EL (cell line): ENCODE measurements around the gene OR2V2.

ENCODE experiments used
- DNase-seq: peaks from one replicate; pipeline ENCODE4 v3.0.0-alpha.2; 2016

Gene OR2V2

DNA sequence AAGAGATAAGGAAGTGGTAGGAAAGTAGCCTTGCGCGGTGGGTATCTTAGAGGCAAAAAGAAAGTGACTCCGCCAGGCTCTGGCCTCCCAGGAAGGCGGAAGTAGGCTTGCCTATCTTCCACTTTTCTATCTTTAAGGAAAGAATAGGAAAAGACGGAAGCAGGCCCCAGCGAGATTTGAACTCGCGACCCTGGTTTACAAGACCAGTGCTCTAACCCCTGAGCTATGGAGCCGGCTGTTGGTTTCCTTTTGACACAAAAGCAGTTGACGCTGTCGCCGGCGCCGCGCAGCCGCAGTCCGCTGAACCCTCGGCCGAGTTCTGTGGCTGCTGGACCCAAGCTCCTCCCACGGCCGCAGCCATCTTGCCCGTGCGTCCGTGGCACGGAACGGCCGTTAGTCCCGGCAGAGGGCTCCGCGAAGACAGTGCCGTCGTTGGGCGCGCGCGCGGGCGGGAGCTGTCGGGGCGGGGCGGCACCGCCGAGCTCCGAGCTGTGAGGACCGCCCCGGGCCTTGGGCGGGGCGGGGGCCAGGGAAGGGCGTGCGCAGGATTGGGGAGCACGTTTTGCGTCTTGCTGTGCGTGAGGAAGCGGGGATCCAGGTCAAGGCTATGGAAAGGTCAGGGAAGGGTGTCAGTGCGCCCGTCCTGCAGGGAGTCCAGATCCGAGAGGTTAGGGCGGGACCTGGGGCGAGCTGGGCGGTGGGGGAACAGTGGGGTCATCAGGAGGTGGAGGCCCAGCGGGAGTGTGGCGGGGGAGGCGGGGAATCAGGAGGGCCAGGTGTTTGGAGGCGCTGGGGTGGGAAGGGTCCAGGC lies 44.3 kb downstream of the OR2V2 start:
- peak; percentile 97 for DNase-seq

- no peak for DNase-seq
These were observed 45.1 kb downstream of the OR2V2 start for GRCh38 chr5:181192337-181193046.

- DNase-seq, result no peak
These were observed 46.3 kb downstream of the OR2V2 start for GRCh38 chr5:181193656-181194055.

GRCh38 chr5:181194489-181195248 lies 47.3 kb downstream of the OR2V2 start:
- DNase-seq, result no peak

DNA sequence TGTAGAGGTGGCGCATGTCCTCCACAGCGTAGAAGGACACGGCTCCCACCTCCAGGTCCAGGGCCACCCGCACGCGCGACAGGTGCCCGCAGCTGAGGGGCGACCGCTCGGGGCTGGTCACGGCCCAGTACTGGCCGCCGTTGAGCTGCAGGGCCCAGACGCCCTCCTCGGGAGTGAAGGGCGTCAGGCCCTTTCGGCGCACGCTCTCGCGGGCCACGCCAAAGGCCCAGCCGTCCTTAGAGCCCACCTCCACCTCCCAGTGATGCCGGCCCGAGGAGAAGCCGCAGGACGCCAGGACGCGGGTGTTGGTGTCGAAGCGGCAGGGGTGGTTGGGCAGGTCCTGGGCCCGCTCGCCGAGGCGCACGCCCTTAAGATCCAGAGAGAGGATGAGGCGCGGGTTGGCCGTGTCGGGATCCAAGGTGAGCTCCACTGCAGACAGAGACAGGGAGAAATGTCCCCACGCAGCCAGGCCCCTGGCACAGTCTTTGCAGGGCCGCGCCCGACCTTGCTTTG lies 47.9 kb downstream of the OR2V2 start:
- DNase-seq, result no peak

DNA sequence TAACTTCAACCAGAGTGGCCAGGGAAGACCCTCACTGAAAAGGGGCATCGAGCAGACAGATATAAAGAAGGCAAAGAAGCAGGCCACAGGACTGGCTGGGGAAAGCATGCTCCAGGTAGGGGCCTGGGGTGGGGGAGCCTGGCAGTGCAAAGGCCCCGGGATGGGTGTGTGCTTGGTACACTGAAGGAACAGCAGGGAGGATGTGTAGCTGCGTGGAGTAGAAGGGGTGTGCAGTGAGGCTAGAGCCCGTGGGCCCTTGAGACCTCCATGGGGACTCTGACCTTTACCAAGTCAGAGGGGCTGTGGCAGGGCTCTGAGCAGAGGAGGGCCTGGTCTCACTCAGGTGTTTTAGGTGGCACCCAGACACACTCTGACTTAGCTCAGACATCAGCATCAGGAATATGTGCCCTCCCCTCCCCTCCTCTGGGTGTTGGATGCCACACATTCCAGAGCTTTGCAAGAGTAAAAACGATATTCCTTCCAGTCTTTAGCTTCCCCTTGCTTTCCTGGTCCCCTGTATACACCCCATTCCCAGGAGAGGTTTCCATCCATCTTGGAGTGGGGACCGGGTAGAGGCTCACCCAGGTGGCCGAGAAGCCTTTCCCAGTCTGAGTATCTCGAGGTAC lies 50.1 kb downstream of the OR2V2 start:
- DNase-seq, result peak; percentile 22

DNA sequence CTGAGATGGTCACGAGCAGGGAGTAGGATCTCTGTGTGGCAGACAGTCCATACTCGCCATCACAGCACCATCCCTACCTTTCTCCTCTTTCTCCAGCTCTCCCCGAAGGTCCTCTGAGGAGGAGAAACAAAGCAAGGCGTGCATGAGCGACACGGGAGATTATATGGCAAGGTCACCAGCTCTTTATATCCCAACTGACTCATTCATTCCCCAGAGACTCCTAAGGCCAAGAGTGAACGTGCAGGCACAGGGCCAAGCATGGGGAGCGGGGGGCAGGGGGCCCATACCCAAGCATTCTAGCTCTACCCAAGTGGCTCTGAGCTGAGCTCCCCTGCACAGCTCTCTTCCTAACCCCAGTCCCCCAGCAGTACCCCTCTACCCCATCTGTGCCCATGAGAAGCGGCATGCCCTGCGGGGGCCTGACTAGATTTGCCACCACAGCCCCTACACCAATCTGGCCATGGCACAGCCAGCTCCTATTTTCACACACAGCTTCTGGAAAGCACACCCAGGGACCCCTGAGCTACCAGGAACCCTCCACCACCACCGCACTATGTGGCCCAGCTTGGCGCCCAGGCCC lies 50.8 kb downstream of the OR2V2 start:
- DNase-seq, result no peak

DNA sequence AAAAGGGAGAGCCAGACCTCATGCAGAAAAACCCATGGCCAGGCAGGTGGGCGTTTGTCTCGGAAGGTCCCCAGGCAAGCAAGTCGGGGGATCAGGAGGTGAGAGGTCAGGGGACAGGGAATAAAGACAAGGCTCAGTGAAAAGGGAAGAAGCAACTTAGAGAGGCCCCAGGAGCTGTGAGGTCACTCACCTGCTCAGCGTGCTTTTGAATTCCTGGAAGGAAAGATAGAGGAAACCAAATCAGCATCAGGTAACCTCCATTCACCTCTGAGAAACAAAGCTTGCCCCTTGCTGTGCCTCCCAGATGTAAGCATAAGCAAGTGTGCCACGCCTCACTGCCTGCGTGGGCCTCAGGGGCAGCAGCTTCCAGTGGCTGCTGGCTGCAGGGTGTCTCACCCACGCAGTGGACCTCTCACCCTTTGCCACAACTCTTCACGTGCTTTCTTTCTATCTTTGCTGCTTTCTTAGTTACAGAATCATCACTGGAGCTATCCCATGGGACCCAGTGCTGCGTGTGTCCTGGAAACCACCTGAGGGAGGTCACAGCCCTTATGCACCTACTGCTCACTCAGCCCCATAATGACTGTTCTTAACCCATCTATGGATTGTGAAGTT lies 51.6 kb downstream of the OR2V2 start:
- no peak for DNase-seq

- no peak for DNase-seq
These were observed 52.7 kb downstream of the OR2V2 start for GRCh38 chr5:181199881-181200638.

DNA sequence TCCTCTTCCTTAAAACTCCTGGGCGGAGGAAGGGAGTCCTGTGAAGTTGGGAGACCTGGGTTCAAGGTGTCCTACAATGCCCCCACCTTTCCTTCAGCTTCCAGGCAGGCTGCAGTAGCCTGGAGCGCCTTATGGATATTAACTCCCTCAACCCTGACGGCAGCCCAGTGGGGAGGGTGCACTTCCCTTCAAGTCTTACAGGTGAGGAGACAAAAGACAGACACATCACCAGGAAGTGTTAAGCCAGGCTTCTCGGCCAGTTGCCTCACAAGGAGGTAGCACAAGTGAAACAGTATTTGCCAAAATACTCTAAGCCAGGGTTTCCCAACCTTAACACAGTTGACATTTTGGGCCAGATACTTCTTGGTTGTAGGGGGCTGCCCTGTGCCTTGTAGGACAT lies 53.4 kb downstream of the OR2V2 start:
- DNase-seq, result no peak

DNA sequence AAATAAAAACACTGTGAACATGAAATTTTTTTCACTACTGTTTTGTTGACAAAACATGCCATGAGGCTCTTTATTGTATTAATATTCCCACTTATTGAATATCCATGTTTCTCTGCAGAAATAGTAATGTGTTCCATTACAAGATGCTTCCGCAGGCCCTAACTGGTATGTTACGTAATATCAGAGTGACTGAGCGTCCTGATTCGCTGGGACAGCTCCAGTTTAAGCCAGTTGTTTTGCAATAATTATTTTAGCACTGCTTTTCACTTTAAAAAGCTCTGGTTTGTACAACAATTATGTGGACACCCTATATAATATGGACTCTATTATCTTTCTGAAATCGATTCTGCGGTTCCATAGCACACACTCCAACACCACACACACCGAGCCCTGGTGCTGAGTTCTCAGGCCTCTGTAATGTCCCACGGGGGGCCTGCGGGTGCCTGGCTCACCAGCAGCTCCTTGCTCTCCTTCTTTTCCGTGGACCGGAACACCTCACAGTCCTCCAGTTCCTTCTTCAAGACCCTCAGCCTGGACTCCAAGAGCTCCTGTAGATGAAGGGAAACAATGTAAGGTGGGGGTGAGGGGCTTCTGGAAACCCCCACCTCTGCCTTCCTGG lies 55.8 kb downstream of the OR2V2 start:
- DNase-seq, result no peak

DNA sequence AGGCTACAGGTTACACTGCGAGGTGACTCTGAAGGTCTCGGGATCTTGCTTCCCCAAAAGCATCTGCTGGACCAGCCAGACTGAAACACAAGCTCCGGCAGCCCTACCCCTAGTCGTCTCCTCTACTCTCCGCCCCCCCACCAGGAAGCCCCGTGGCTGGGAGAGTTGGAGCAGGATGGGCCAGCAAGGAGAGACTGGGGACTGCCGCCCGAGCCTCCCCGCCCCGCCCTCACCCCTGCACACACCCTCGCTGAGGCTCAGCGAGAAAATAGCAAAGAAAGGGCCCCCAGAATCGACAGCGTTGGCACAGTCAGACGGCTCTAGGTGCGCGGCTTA lies 56.4 kb downstream of the OR2V2 start:
- DNase-seq, result no peak

GRCh38 chr5:181204113-181204825 lies 56.9 kb downstream of the OR2V2 start:
- DNase-seq, result peak; percentile 46

- peak; percentile 67 for DNase-seq
These were observed 57.7 kb downstream of the OR2V2 start, which contains the start of gene TRIM7 for GRCh38 chr5:181204826-181205760. TRIM7 (minus strand) TSS chr5:181205196; CDS start chr5:181205110, 86 bp downstream.

GRCh38 chr5:181205761-181206649 lies 58.6 kb downstream of the OR2V2 start:
- peak; percentile 29 for DNase-seq

DNA sequence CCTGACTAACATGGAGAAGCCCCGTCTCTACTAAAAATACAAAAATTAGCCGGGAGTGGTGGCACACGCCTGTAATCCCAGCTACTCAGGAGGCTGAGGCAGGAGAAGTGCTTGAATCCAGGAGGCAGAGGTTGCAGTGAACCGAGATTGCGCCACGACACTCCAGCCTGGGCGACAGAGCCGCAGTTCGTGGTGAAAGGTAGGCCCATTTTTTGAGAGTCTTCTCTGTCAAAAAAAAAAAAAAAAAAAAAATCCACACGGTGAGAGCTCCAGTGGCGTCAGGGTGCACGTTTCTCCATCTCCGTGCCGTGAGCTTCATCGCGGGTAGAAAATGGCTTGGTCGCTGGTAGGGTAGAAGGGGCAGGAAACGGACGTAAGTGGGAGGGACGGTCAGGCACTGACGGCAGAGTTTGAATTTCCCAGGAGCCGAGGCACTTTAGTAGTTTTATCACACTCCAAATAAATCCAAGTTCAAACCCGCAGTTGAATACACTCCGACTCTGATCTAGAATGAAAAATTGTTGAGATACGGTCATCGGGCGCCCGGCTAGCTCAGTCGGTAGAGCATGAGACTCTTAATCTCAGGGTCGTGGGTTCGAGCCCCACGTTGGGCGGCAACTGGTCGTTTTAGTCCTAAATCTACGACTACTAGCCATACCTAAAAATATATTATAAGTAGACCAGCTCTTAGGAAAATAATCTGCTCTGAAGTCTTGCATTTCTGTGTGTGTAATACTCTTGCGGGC lies 60.0 kb downstream of the OR2V2 start:
- peak; percentile 95 for DNase-seq

DNA sequence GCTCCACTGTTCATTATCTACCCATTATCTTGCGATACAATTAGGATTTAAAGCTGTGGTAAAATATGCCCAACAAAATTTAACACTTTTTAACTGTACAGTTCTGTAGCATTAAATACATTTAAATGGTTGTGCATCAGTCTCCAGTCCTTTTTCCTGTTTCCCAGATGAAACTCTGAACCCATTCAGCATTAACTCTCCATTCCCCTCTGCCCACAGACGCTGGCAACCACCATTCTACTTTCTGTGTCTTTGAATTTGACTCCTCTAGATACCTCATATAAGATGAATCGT lies 60.5 kb downstream of the OR2V2 start:
- no peak for DNase-seq
